Posterior vena cava (tissue), 2 donors: ENCODE measurements around the gene B3GNT2. TPM values are rescaled to one million over a fixed set of nuclear protein-coding genes. Genes with fewer than 3 reads are reported as not detected.

ENCODE experiments used
- DNase-seq: peaks from one replicate; pipeline ENCODE4 v3.0.0-alpha.2; 2020; ENCODE audit warnings: low spot score
- intact Hi-C, 2 donors: fragments of 100-400 bp; cut with DNase I; formaldehyde crosslinking; loops; one replicate each; pipeline versions ENCODE4 v1.14.1 to v1.14.2; 2022 to 2023
- total RNA-seq, 2 donors: library from RNA; stranded (reverse); fragmentation: NEBNext Ultra II Directional; extraction: Animal tissue kit (Norgen Biotek cat#: 25700); gene quantifications; one replicate each; pipeline ENCODE4 v1.2.1, GENCODE V29; 2021
- donor health status: DM: yes; HTN: yes; CAD: no.
- donor health status: DM: yes; HTN: yes; CAD: no.

Gene B3GNT2
- total RNA-seq, 2 donors from 2014 or later: 12.5 to 16.2 TPM

DNA sequence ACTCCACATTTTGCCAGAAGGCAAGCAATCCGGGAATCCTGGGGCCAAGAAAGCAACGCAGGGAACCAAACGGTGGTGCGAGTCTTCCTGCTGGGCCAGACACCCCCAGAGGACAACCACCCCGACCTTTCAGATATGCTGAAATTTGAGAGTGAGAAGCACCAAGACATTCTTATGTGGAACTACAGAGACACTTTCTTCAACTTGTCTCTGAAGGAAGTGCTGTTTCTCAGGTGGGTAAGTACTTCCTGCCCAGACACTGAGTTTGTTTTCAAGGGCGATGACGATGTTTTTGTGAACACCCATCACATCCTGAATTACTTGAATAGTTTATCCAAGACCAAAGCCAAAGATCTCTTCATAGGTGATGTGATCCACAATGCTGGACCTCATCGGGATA, 26.8 kb downstream of the B3GNT2 start:
- intact Hi-C loops: no loop called here
- DNase-seq: no peak

- DNase-seq: no peak
- intact Hi-C loops: no loop called here
These were observed 29.1 kb downstream of the B3GNT2 start for GRCh38 chr2:62224976-62225375.

DNA sequence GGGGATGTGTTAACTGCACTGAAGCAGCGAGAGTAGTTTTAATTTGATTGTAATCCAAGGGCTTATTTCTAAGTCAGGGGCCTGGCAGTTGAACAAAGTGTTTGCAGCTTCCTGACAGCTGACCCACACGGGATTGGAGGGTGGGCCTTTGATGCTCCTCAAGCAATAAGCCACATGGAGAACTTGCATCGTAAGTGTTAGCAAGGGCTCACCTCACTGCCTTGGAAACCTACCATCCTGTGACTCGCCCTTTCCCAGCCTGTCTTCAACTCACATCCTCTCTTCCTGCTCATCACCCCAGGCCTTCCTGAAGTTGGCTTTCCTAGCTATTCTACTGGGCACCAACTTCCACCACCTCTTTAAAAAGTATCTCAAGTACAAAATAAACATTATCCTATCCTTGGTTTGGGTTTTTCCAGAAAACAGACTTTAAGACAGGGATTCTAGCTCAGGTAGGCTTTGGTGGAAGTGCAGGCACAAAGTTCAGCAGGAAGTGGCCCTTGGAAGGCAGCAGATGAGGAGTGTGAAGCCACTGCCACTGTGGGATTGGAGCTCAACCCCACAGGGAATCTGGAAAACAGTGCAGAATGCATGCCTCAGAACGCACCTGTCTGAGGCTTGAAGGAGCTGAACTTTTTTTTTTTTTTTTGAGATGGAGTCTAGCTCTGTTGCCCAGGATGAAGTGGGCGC, 31.6 kb downstream of the B3GNT2 start:
- intact Hi-C loops: loop anchor here in 1 of 2 donors (2.0 kb wide), 1 partner anchor 63 kb away; no protein-coding TSS in a partner anchor

DNA sequence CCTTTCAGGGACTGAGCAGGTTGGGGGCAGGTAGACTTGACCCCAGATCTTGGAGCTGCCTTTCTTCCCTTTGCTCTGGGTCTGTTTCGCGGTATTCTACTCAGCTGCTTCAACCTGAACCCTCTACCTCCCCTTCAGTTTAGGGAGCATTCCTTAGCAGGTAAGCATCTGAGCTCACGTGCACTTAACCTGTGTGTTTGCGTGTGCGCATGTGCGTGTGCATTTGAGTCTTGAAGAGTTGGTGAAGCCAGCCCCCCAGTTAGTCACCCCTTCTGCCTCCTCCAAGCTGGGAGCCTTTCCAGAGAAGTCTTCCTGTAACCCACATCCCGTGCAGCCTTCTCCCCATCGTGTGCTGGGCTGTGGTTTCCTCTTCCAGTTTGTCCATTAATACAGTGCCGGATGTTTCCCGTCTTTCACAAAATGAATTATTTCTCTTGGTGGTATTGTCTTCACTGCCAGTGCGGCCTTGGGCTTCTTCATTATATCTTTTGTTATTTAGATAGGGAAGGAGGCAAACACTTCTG, 33.2 kb downstream of the B3GNT2 start:
- intact Hi-C loops: no loop called here
- DNase-seq: no peak

More for the DNA sequence above, 31.6 kb downstream of the B3GNT2 start:
- DNase-seq: no peak

GRCh38 chr2:62231541-62231940, 35.6 kb downstream of the B3GNT2 start:
- no peak for DNase-seq
- intact Hi-C loops: no loop called here

DNA sequence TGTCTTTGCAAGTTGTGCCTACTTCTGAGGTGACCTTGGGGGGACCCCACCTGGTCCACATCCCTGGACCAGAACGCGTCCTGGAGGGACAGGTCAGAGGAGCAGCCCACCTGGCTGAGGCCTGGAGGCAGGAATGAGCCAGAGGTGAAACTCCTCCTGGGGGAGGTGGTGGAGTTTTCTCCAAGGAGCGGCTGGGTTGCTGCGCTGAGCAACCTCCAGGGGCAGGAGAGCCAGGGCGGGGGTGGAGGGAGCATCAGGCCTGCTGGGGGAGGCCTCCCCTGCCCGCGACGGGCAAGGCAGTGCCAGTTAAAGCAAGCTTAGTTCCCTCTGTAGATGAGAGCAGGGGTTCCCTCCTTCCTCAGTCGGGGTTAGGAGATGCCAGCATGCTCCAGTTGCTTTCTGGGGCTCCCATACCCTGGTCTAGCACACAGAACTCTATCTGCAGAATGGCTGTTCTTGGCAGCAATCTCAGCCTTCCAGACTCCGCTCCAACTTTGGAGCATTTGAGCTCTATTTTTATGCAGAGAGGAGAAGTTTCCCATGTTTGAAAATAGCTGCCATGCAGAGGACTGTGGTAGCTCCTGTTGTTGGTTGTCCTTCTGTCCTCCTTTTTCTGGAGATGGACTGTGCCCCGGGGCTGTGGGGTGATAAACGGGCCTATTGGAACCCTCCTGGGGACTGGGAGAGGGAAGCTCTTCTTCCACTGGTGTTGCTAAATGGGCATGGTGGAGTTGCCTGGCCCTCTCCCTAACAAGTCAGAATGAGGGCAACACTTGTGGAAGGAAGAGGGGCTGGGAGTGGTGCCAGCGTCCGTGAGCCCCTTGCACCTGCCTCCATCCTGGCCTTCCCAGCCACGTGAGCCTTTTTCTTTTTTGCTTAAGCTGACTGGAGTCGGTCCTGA, 39.1 kb downstream of the B3GNT2 start:
- intact Hi-C loops: no loop called here
- DNase-seq: no peak

DNA sequence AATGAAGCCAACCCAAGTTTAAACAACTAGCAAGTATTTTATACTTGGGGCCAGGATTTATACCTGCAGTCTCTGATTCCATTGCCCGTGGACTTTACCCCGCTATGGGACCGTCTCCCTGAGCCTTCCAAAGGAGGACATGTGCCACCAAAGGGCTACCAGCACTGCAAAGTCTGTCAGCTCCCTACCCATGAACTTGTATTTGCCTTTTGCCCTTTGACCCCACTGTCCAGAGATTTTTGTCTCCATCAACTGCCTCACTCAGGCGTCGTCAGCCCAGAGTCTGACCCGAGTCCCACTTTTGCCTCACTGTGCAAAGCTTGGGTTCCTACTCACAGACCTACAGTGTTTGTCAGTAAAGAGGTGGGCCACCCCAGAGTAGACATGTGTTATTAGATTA, 40.6 kb downstream of the B3GNT2 start:
- DNase-seq: no peak
- intact Hi-C loops: no loop called here

DNA sequence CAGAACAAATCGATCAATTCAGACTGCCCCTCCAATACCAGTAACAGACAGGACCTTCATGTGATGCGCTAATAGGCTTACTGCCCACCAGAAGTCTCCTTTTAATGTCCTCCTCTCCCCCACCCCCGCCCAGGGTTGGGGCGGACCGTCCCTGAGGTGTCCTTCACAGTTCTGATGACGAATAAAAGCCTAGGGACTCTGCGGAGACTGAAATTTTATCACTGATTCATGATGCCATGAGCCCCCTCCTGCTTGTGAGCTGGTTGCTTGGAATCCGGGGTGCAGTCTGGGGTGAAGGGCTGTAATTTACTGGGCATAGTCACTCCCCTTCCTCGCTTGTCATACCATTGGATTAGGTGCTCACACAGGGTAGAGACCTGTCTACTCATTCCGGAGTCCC, 42.3 kb downstream of the B3GNT2 start:
- no peak for DNase-seq
- intact Hi-C loops: no loop called here

- DNase-seq: no peak
- intact Hi-C loops: no loop called here
These were observed 44.6 kb downstream of the B3GNT2 start for GRCh38 chr2:62240546-62240945.

DNA sequence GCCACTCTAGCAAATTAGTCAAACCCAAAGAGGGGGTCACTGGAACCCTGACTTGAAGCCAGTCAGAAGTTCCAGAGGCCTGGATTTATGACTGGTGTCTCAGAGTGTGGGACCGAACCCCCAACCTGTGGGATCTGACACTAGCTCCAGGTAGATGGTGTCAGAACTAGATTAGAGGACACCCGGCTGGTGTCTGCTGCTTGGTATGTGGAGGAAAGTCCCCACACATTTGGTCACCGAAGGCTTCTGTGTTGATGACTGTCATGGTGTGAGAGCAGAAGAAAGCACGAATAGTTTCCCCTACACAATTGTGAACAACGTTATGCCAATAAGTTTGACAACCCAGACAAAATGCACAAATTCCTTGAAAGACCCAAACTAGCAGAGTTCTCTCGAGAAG, 48.1 kb downstream of the B3GNT2 start:
- intact Hi-C loops: no loop called here
- no peak for DNase-seq

GRCh38 chr2:62248226-62248625, 52.3 kb downstream of the B3GNT2 start:
- DNase-seq: no peak
- intact Hi-C loops: no loop called here

- intact Hi-C loops: no loop called here
- no peak for DNase-seq
These were observed 54.3 kb downstream of the B3GNT2 start for GRCh38 chr2:62250239-62250638.

- DNase-seq: no peak
- intact Hi-C loops: no loop called here
These were observed 58.7 kb downstream of the B3GNT2 start for GRCh38 chr2:62254424-62255266.

- intact Hi-C loops: loop anchor here in 1 of 2 donors (1.0 kb wide), 1 partner anchor 18 kb away; no protein-coding TSS in a partner anchor
- no peak for DNase-seq
These were observed 61.6 kb downstream of the B3GNT2 start for GRCh38 chr2:62257466-62257865.

GRCh38 chr2:62263076-62263715, 67.3 kb downstream of the B3GNT2 start:
- intact Hi-C loops: no loop called here
- no peak for DNase-seq

- intact Hi-C loops: no loop called here
- no peak for DNase-seq
These were observed 68.3 kb downstream of the B3GNT2 start for GRCh38 chr2:62264186-62264585.

DNA sequence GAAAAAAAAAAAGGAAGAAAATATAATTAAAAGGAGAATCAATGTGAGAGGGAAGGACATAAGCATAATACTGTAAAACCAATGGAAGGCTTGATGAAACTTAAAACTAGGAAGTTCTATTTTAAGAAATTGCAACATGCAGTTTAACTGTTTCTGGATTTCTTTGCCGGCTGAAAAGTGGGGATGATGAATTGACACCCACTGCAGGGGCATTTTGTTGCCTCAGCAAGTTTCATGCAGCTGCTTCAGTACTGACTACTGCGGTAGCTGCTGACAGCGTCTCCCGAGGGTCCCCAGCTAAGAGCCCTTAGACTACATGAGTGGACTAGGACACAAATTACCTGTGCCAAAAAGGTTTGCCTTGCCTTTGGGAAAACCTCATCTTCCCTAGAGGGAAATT, 69.2 kb downstream of the B3GNT2 start:
- no peak for DNase-seq
- intact Hi-C loops: no loop called here

DNA sequence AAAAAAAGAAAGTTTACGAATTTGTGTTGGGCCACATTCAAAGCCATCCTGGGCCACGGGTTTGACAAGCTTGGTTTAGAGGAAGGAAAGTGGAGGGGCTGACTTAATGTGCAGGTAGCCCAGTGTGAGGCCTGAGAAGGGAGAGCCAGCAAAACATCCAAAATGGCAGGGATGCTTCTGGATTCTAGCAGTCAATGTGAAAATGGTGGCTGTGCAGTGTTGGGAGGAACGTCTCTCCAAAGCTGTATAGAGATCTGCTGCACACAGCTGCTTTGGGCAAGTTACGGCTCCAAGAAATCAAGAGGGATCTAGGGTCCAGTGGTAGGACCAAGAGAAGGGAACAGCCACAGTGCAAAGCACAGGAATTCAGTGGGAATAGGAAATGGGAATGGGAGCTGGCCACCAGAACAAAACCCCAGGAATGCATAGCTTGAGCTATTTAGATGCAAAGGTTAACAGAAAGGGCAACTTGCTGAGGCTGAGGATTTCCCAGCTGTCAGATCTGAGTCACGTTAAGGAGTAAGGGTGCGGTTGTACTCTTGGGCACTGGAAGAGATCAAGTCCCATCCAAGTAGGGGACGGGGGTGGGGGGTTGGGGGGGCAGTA, 70.6 kb downstream of the B3GNT2 start:
- intact Hi-C loops: no loop called here
- DNase-seq: no peak

GRCh38 chr2:62267696-62268095, 71.8 kb downstream of the B3GNT2 start:
- intact Hi-C loops: no loop called here
- DNase-seq: no peak
